ENCODE data around the gene TMEM201. TPM values are rescaled to one million over a fixed set of nuclear protein-coding genes. Genes with fewer than 3 reads are reported as not detected.

TMEM201 gene
- total and polyA plus RNA-seq, 12 donors: 10.7 to 26.0 (median 18.2) TPM

DNA sequence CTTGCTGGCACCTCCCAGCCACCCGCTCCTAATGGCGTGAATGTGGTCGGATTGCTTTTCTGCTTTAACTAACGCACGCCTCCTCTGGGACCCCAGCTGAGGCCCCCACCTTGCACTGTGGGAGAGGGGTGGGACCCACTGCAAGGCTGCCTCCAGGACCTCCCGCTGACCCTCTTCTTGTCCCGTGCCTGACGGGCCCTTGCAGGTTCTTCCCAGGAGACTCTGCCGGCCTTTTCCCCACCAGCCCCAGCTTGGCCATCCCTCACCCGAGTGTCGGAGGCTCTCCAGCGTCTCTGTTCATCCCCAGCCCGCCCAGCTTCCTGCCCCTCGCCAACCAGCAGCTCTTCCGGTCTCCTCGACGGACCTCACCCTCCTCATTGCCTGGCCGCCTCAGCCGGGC is 18.6 kb downstream of the TMEM201 start:
- ATAC-seq: no peak
- H3K27ac ChIP-seq: peak overlapping the region in 1 of 10 donors; percentile 39
- peaks cover 0 to 13% (median 0%) of the 10 kb centered on the region in 9 donors for H3K4me1 ChIP-seq
- H3K36me3 ChIP-seq: peaks cover 0 to 91% (median 11%) of the 10 kb centered on the region in 9 donors
- WGBS, 2 donors: 85% methylated on average over 19 of the region's 19 CpGs
- no peaks in the 10 kb centered on the region for H3K9me3 ChIP-seq
- no peaks in the 10 kb centered on the region for H3K27me3 ChIP-seq
- H3K4me3 ChIP-seq: no peak overlapping the region
- no peak for DNase-seq
- TF ChIP-seq, protein P1, sequence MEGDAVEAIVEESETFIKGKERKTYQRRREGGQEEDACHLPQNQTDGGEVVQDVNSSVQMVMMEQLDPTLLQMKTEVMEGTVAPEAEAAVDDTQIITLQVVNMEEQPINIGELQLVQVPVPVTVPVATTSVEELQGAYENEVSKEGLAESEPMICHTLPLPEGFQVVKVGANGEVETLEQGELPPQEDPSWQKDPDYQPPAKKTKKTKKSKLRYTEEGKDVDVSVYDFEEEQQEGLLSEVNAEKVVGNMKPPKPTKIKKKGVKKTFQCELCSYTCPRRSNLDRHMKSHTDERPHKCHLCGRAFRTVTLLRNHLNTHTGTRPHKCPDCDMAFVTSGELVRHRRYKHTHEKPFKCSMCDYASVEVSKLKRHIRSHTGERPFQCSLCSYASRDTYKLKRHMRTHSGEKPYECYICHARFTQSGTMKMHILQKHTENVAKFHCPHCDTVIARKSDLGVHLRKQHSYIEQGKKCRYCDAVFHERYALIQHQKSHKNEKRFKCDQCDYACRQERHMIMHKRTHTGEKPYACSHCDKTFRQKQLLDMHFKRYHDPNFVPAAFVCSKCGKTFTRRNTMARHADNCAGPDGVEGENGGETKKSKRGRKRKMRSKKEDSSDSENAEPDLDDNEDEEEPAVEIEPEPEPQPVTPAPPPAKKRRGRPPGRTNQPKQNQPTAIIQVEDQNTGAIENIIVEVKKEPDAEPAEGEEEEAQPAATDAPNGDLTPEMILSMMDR (IDR thresholded peaks at IDR 0.05): no peak
- intact Hi-C loops (cut with DNase I): no loop called here

DNA sequence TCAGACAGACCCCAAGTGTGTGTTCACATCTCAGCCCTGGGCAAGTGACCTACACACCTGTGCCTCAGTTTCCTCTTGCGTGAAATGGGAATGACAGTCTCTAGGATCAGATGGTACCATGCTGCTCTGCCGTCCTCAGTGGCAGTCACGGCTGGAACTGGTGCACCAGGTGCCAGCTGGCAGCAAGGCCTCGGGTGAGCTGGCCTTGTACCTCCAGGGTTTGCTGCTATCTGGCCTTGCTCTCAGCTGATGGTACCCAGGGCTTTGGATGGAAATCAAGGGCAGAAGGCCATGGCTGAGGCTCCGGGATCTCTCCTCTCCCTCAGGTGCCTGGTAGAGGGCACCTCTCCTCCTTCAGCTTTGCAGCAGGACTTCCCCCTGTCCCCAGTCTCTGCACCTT is 21.3 kb downstream of the TMEM201 start:
- Histone ChIP-seq H3K4me1 (peaks cover 0 to 13% (median 0%) of the 10 kb centered on the region in 9 donors), H3K36me3 (peaks cover 0 to 81% (median 14%) of the 10 kb centered on the region in 9 donors), H3K27me3 (no peaks in the 10 kb centered on the region), H3K27ac (no peak overlapping the region), H3K9me3 (no peaks in the 10 kb centered on the region), H3K4me3 (no peak overlapping the region)
- DNase-seq (peak in 1 of 2 donors; percentile 50), ATAC-seq (peak; percentile 25 to 69 (median 58))
- intact Hi-C loops (cut with DNase I): no loop called here
- TF ChIP-seq, protein P1 (IDR thresholded peaks at IDR 0.05): no peak
- WGBS, 2 donors: 65 to 67% methylated on average over 5 of the region's 5 CpGs

DNA sequence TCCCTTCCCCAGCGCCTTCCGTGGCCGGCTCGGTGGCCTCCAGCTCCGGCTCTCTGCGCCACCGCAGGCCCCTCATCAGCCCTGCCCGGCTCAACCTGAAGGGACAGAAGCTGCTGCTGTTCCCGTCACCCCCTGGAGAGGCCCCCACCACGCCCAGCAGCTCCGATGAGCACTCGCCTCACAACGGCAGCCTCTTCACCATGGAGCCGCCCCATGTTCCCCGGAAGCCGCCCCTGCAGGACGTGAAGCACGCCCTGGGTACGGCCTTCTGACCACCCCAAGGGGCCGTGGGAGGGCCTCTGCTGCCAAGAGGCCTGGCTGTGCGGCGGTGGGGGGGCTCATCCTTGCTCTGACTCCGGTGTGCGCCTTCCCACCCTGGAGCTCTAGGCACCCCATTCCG is 21.8 kb downstream of the TMEM201 start:
- Histone ChIP-seq H3K4me3 (no peak overlapping the region), H3K36me3 (peaks cover 0 to 77% (median 14%) of the 10 kb centered on the region in 9 donors), H3K27me3 (no peaks in the 10 kb centered on the region), H3K9me3 (no peaks in the 10 kb centered on the region), H3K4me1 (peaks cover 0 to 13% (median 0%) of the 10 kb centered on the region in 9 donors), H3K27ac (no peak overlapping the region)
- no peak for ATAC-seq
- TF ChIP-seq, protein P1 (IDR thresholded peaks at IDR 0.05): no peak
- no peak for DNase-seq
- 90 to 92% methylated on average over 25 of the region's 25 CpGs for WGBS, 2 donors
- intact Hi-C loops (cut with DNase I): no loop called here

DNA sequence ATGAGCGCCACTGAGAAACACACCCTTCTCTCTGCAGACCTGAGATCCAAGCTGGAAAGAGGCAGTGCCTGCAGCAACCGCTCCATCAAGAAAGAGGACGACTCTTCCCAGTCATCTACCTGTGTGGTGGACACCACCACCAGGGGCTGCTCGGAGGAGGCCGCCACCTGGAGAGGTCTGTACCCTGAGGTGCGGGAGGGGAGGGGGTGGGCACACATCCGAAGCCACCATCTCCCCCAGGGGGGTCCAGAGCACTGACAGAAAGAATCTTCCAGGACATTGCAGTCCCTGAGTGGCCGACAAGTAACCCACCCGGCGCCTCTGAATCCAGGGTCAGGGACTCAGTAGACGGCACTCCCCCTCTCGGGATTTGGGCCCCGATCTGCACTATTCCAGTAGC is 23.0 kb downstream of the TMEM201 start:
- WGBS, 2 donors: 88 to 89% methylated on average over 13 of the region's 13 CpGs
- Histone ChIP-seq H3K9me3 (no peaks in the 10 kb centered on the region), H3K36me3 (peaks cover 0 to 72% (median 14%) of the 10 kb centered on the region in 9 donors), H3K4me3 (no peak overlapping the region), H3K4me1 (peaks cover 0 to 9% (median 0%) of the 10 kb centered on the region in 9 donors), H3K27ac (no peak overlapping the region), H3K27me3 (no peaks in the 10 kb centered on the region)
- intact Hi-C loops (cut with DNase I): no loop called here
- TF ChIP-seq, protein P1 (IDR thresholded peaks at IDR 0.05): no peak
- no peak for DNase-seq
- ATAC-seq: no peak
